H54 (cell line): ENCODE data around the gene SIN3A.
"Not testable (repeated sequence)": the region's sequence is repeated elsewhere in the genome, so short reads cannot be mapped to it uniquely, and the experiment has no call there.

ENCODE experiments used
- DNase-seq: peaks from one replicate; pipeline ENCODE4 v3.0.0; 2011; ENCODE audit warnings: low spot score, mixed read lengths; ENCODE audit not compliant: insufficient read length
- FAIRE-seq: peaks from 3 replicates; lab custom pipeline; 2011; peaks lifted over from hg19 to GRCh38; lab: Jason Lieb, UNC
- POLR2A ChIP-seq: IDR thresholded peaks from 2 replicates; pipeline ENCODE4 v1.6.1; 2011; ENCODE audit warnings: low read depth, mild to moderate bottlenecking, low read length

SIN3A gene

GRCh38 chr15:75350601-75351361 lies 100.7 kb downstream of the SIN3A start:
- FAIRE-seq = no peak
- no peak for DNase-seq
- TF ChIP-seq POLR2A = no peak

- DNase-seq = no peak
- no peak for TF ChIP-seq POLR2A
- FAIRE-seq = no peak
Observed at GRCh38 chr15:75349851-75350588, 101.5 kb downstream of the SIN3A start.

GRCh38 chr15:75349351-75349669 lies 102.2 kb downstream of the SIN3A start:
- FAIRE-seq, DNase-seq: not testable (repeated sequence)

- no peak for DNase-seq
- no peak for FAIRE-seq
- TF ChIP-seq POLR2A = no peak
Observed at GRCh38 chr15:75348562-75349350, 102.7 kb downstream of the SIN3A start.

- no peak for FAIRE-seq
- no peak for DNase-seq
- no peak; the same call in 1 of the 2 replicates for TF ChIP-seq POLR2A
Observed at GRCh38 chr15:75348034-75348561, 103.4 kb downstream of the SIN3A start.

- FAIRE-seq (no peak), DNase-seq (no peak)
- TF ChIP-seq POLR2A = no peak
Observed at GRCh38 chr15:75347222-75348033, 104.1 kb downstream of the SIN3A start.

GRCh38 chr15:75346796-75347221 lies 104.7 kb downstream of the SIN3A start, which contains the start of gene NEIL1:
NEIL1 (plus strand) TSS chr15:75347039; CDS start chr15:75348906, 1,867 bp downstream.
- no peak for TF ChIP-seq POLR2A
- no peak for FAIRE-seq
- DNase-seq = no peak

- not testable (repeated sequence) for FAIRE-seq, DNase-seq
Observed at GRCh38 chr15:75343953-75344352, 107.5 kb downstream of the SIN3A start.

GRCh38 chr15:75342221-75342620 lies 109.3 kb downstream of the SIN3A start:
- no peak for TF ChIP-seq POLR2A
- FAIRE-seq = no peak
- DNase-seq = no peak

- FAIRE-seq = no peak
- DNase-seq = no peak
- no peak for TF ChIP-seq POLR2A
Observed at GRCh38 chr15:75339531-75340240, 111.8 kb downstream of the SIN3A start.

GRCh38 chr15:75338661-75339240 lies 112.7 kb downstream of the SIN3A start:
- no peak for TF ChIP-seq POLR2A
- FAIRE-seq (no peak), DNase-seq (no peak)

GRCh38 chr15:75335705-75336355 lies 115.7 kb downstream of the SIN3A start, which contains the start of gene COMMD4:
COMMD4 (plus strand) TSS chr15:75336063; CDS start chr15:75336090, 27 bp downstream.
- FAIRE-seq (no peak), DNase-seq (peak; percentile 44)
- peak; percentile 61 for TF ChIP-seq POLR2A
